ENCODE measurements around the gene TBKBP1.

The TBKBP1 gene

DNA sequence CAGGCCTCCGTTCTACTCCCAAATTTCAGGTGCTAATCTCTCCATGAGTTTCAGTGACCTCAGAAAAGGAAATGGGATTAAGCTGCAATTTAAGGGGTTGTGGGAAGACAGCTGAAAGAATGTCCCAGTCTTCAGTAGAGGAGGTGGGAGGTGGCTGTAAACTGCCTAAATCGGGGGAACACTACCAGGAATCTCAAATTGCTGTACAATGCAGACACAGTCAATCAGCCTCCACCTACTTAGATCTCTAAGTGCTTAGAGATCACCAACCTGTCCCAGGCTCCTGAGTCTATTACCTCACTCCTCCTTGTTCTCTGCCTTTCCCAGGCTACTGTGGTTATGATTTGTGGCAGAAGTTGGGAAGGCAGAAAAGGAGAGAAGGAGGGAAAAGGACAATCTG lies 30.7 kb downstream of the TBKBP1 start:
- no peak for DNase-seq (ENCODE audit: low spot score)
- TF ChIP-seq, protein P1, sequence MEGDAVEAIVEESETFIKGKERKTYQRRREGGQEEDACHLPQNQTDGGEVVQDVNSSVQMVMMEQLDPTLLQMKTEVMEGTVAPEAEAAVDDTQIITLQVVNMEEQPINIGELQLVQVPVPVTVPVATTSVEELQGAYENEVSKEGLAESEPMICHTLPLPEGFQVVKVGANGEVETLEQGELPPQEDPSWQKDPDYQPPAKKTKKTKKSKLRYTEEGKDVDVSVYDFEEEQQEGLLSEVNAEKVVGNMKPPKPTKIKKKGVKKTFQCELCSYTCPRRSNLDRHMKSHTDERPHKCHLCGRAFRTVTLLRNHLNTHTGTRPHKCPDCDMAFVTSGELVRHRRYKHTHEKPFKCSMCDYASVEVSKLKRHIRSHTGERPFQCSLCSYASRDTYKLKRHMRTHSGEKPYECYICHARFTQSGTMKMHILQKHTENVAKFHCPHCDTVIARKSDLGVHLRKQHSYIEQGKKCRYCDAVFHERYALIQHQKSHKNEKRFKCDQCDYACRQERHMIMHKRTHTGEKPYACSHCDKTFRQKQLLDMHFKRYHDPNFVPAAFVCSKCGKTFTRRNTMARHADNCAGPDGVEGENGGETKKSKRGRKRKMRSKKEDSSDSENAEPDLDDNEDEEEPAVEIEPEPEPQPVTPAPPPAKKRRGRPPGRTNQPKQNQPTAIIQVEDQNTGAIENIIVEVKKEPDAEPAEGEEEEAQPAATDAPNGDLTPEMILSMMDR (IDR thresholded peaks at IDR 0.05; ENCODE audit: borderline replicate concordance, control extremely low read depth, extremely low read depth, insufficient read depth, missing control alignments) = no peak
- in situ Hi-C loops (cut with MboI; ENCODE audit: low sequenced_read_pairs, unreplicated experiment) = no loop called here

DNA sequence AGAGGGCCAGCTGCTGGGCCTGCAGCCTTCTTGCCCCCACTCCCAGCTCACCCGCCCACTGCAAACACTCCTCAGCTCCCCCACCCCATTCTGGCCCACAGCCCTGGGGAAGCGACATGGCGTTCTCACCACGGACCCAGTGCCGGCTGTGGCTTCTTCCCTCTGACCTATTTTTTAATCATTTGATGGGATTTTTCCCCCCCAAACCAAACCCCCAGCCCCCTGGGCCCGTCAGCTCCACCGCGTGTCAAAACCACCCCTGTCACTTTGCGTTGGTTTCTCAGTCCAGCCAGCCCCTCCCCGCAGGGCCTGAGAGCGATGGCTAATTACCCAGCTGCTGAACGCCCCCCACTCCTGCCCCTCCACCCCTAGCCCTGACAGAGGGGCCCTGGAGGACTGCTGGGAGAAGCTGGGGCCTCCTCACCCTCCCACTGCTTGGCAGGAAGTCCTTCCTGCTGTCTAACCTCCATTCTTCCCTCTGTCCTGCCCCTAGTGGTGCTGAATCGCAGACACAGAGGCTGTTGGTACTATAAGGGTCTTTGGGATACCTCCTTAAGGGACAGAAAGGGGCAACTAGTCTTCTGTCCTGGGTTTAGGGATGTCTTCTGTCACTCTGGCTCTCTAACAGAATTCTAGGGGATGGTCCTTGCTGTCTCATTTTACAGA lies 31.6 kb downstream of the TBKBP1 start:
- TF ChIP-seq, protein P1 (IDR thresholded peaks at IDR 0.05; ENCODE audit: borderline replicate concordance, control extremely low read depth, extremely low read depth, insufficient read depth, missing control alignments) = no peak
- DNase-seq (ENCODE audit: low spot score) = no peak
- in situ Hi-C loops (cut with MboI; ENCODE audit: low sequenced_read_pairs, unreplicated experiment) = no loop called here

DNA sequence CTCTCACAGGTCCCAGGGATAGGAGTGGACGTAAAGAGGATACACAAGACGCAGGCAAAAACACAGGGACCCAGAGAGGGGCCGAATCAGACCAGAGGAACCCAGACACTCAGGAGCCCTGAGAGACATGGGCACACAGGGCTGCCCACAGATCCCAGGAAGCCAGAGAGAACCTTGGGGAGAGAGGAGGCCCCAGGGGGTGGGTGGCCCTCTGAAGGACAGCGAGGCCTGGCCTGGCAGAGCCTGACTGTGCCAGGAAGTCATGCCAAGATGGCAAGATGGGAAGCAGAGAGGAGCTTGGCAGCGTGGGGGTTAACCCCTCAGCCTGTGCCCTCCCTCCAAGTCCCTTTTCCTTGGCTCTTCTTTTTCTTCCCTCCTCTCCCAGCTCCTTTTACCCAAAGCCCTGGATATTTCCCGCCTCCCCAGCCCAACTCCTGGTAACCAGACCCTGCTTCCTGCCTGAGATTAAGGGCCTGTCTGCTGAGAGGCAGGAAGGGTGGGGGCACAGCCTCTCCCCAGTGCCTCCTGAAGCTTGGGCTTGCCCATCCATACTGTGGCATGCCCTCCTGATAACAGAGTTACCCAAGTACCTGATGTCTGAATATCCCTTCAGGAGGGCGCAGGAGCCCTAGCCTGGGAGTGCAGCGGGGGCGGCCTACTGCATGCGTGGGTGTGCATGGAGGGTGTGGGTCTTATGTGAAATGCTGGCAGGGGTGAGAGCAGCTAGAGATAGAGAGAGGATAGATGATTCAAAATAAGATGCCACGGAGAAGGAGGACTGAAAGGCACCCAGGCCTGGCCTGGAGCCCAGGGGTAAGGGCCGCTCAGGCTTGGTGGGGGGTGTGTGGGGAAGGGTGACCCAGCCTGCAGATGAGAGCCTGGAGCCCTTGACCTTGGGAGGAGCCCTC lies 33.1 kb downstream of the TBKBP1 start:
- in situ Hi-C loops (cut with MboI; ENCODE audit: low sequenced_read_pairs, unreplicated experiment) = no loop called here
- no peak for DNase-seq (ENCODE audit: low spot score)
- TF ChIP-seq, protein P1 (IDR thresholded peaks at IDR 0.05; ENCODE audit: borderline replicate concordance, control extremely low read depth, extremely low read depth, insufficient read depth, missing control alignments) = no peak

DNA sequence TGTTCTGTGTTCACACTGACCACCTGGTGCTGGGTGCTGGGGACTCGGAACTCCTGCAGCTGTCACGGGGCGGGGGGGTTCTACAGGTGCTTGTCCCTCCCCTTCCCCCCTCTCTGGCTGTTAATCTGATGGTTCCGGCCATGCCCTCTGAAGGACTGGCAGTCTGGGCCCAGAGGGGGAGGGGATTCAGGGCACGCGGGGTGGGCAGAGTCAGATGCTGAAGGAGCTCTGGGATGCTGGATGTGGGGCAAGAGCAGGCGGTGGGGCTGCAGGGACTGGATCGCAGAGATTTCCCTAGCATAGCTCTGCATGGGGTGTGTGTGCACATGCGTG lies 33.7 kb downstream of the TBKBP1 start:
- TF ChIP-seq, protein P1 (IDR thresholded peaks at IDR 0.05; ENCODE audit: borderline replicate concordance, control extremely low read depth, extremely low read depth, insufficient read depth, missing control alignments) = no peak
- DNase-seq (ENCODE audit: low spot score) = no peak
- in situ Hi-C loops (cut with MboI; ENCODE audit: low sequenced_read_pairs, unreplicated experiment) = no loop called here

DNA sequence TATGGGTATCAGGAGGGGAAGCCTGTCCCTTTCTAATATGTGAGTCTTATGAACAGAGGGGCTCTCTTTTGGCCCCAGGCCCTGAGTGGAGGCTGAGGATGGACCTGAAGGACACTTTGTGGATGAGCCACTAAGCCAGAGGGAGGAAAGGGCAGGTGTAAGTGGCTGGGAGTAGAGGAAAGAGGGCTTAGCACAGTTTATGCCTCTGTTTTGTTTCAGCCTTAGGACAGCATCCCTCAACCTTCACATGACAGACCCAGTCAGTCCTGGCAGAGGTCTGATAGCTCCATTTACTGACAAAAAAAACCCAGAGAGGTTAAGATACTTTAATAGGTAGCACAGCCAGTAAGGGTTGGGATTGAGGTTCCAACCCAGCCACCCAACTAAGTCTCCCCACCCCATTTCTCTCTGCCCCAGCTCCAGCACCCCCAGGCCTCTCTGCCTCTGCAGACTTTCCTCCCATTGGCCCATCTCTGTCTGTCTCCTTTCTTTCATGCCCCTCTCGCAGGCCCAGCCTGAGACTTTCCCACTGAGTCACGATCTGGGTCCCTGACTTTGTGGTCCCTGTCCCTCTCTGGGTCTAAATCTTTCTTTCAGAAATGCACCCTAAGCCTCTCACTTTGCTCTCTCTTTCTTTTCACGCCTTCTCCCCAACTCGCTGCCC lies 34.4 kb downstream of the TBKBP1 start:
- in situ Hi-C loops (cut with MboI; ENCODE audit: low sequenced_read_pairs, unreplicated experiment) = no loop called here
- TF ChIP-seq, protein P1 (IDR thresholded peaks at IDR 0.05; ENCODE audit: borderline replicate concordance, control extremely low read depth, extremely low read depth, insufficient read depth, missing control alignments) = no peak
- no peak for DNase-seq (ENCODE audit: low spot score)

DNA sequence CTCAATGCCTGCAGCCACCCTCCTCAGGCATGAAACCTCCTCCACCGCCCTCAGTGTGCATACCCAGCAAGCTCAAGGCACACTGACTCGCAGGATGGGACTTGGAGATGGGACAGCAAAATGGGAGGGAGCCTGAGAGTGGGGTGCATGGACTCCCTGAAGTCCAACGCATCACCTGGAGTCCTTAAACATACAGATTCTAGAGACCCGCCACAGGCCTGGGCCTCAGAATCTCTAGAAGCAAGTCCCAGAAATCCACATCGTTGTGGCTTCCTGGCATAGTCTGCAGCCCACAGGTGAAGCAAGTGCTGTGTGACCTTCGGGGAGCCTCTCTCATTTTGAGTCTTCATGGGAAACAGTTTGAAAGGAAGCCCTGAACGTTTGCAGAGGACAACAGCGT lies 35.5 kb downstream of the TBKBP1 start:
- TF ChIP-seq, protein P1 (IDR thresholded peaks at IDR 0.05; ENCODE audit: borderline replicate concordance, control extremely low read depth, extremely low read depth, insufficient read depth, missing control alignments) = no peak
- in situ Hi-C loops (cut with MboI; ENCODE audit: low sequenced_read_pairs, unreplicated experiment) = no loop called here
- DNase-seq (ENCODE audit: low spot score) = no peak

All from GM13976 (cell line).